ENCODE measurements around the gene ATXN1L. TPM values are rescaled to one million over a fixed set of nuclear protein-coding genes. Genes with fewer than 3 reads are reported as not detected.
"Not testable (repeated sequence)": the region's sequence is repeated elsewhere in the genome, so short reads cannot be mapped to it uniquely, and the experiment has no call there.

Gene ATXN1L
- total RNA-seq, 1 donor from 2014 or later, result 28.5 TPM

GRCh38 chr16:71808593-71809459 lies 37.0 kb upstream of the ATXN1L start, which contains the start of gene AP1G1:
AP1G1 (minus strand) TSS chr16:71808834; CDS start chr16:71789479, 19,355 bp downstream.
- Mint-ChIP-seq H3K36me3 (ENCODE audit: insufficient read depth) (no peaks in the 10 kb centered on the region), H3K27me3 (no peaks in the 10 kb centered on the region), H3K4me1 (ENCODE audit: low read depth) (peaks cover 10% of the 10 kb centered on the region), H3K9me3 (ENCODE audit: low read depth) (no peaks in the 10 kb centered on the region), H3K27ac (peak within 1 kb of the TSS; percentile 100), H3K4me3 (ENCODE audit: low read depth) (peak within 1 kb of the TSS; percentile 91)
- peak; percentile 86 for DNase-seq (ENCODE audit: low spot score, unreplicated experiment)
- no peak for TF ChIP-seq CTCF (IDR thresholded peaks at IDR 0.05; ENCODE audit: unreplicated experiment)

- Mint-ChIP-seq H3K4me1 (ENCODE audit: low read depth) (peaks cover 10% of the 10 kb centered on the region), H3K27ac (peak overlapping the region; percentile 100), H3K4me3 (ENCODE audit: low read depth) (peak overlapping the region; percentile 91)
- not testable (repeated sequence) for DNase-seq (ENCODE audit: low spot score, unreplicated experiment); H3K9me3 Mint-ChIP-seq (ENCODE audit: low read depth); H3K36me3 Mint-ChIP-seq (ENCODE audit: insufficient read depth); H3K27me3 Mint-ChIP-seq
Observed at GRCh38 chr16:71810155-71810530, 35.6 kb upstream of the ATXN1L start.

GRCh38 chr16:71811261-71811803 lies 34.4 kb upstream of the ATXN1L start:
- Mint-ChIP-seq H3K4me3 (ENCODE audit: low read depth) (no peak overlapping the region), H3K27me3 (no peaks in the 10 kb centered on the region), H3K9me3 (ENCODE audit: low read depth) (no peaks in the 10 kb centered on the region), H3K4me1 (ENCODE audit: low read depth) (peaks cover 8% of the 10 kb centered on the region), H3K27ac (no peak overlapping the region), H3K36me3 (ENCODE audit: insufficient read depth) (no peaks in the 10 kb centered on the region)
- no peak for DNase-seq (ENCODE audit: low spot score, unreplicated experiment)
- TF ChIP-seq CTCF (IDR thresholded peaks at IDR 0.05; ENCODE audit: unreplicated experiment), result no peak

GRCh38 chr16:71817155-71817500 lies 28.6 kb upstream of the ATXN1L start:
- not testable (repeated sequence) for H3K4me1 Mint-ChIP-seq (ENCODE audit: low read depth)

GRCh38 chr16:71826533-71827017 lies 19.2 kb upstream of the ATXN1L start:
- Mint-ChIP-seq H3K4me1 (ENCODE audit: low read depth) (no peaks in the 10 kb centered on the region), H3K27me3 (no peaks in the 10 kb centered on the region), H3K27ac (no peak overlapping the region), H3K4me3 (ENCODE audit: low read depth) (no peak overlapping the region), H3K36me3 (ENCODE audit: insufficient read depth) (no peaks in the 10 kb centered on the region), H3K9me3 (ENCODE audit: low read depth) (no peaks in the 10 kb centered on the region)
- no peak for DNase-seq (ENCODE audit: low spot score, unreplicated experiment)
- TF ChIP-seq CTCF (IDR thresholded peaks at IDR 0.05; ENCODE audit: unreplicated experiment), result no peak

More at GRCh38 chr16:71817155-71817500, 28.6 kb upstream of the ATXN1L start:
- H3K4me3 Mint-ChIP-seq (ENCODE audit: low read depth); H3K9me3 Mint-ChIP-seq (ENCODE audit: low read depth); H3K27ac Mint-ChIP-seq; DNase-seq (ENCODE audit: low spot score, unreplicated experiment); H3K36me3 Mint-ChIP-seq (ENCODE audit: insufficient read depth); H3K27me3 Mint-ChIP-seq: not testable (repeated sequence)

- Mint-ChIP-seq H3K9me3 (ENCODE audit: low read depth) (no peaks in the 10 kb centered on the region), H3K4me1 (ENCODE audit: low read depth) (no peaks in the 10 kb centered on the region), H3K36me3 (ENCODE audit: insufficient read depth) (no peaks in the 10 kb centered on the region), H3K4me3 (ENCODE audit: low read depth) (no peak overlapping the region), H3K27me3 (no peaks in the 10 kb centered on the region), H3K27ac (no peak overlapping the region)
- no peak for DNase-seq (ENCODE audit: low spot score, unreplicated experiment)
- no peak for TF ChIP-seq CTCF (IDR thresholded peaks at IDR 0.05; ENCODE audit: unreplicated experiment)
Observed at GRCh38 chr16:71830359-71830758, 15.4 kb upstream of the ATXN1L start.

GRCh38 chr16:71831698-71832097 lies 14.1 kb upstream of the ATXN1L start:
- H3K27ac Mint-ChIP-seq; H3K9me3 Mint-ChIP-seq (ENCODE audit: low read depth); H3K27me3 Mint-ChIP-seq; H3K4me3 Mint-ChIP-seq (ENCODE audit: low read depth); H3K36me3 Mint-ChIP-seq (ENCODE audit: insufficient read depth); DNase-seq (ENCODE audit: low spot score, unreplicated experiment); H3K4me1 Mint-ChIP-seq (ENCODE audit: low read depth): not testable (repeated sequence)

GRCh38 chr16:71832112-71832511 lies 13.7 kb upstream of the ATXN1L start:
- not testable (repeated sequence) for DNase-seq (ENCODE audit: low spot score, unreplicated experiment); H3K9me3 Mint-ChIP-seq (ENCODE audit: low read depth); H3K4me1 Mint-ChIP-seq (ENCODE audit: low read depth); H3K4me3 Mint-ChIP-seq (ENCODE audit: low read depth); H3K27me3 Mint-ChIP-seq; H3K27ac Mint-ChIP-seq; H3K36me3 Mint-ChIP-seq (ENCODE audit: insufficient read depth)

Data from progenitor cell of endocrine pancreas (in vitro differentiated cells).